Skeletal muscle tissue (tissue), 4 donors: ENCODE data around the gene ETV5. TPM values are rescaled to one million over a fixed set of nuclear protein-coding genes. Genes with fewer than 3 reads are reported as not detected.
A peak's percentile ranks its signal among the peaks of the same experiment; 100 is the strongest.

Source experiments
- H3K27ac ChIP-seq: one replicate; pipeline ENCODE4 v1.7.0; 2013; ENCODE audit warnings: mild to moderate bottlenecking, low read depth, low read length, inconsistent platforms
- H3K27me3 ChIP-seq, 3 donors: one replicate each; pipeline ENCODE4 v1.7.0; 2013; ENCODE audit warnings: low read length in 3 of 3; ENCODE audit not compliant: control insufficient read depth in 3 of 3, insufficient read depth in 3 of 3
- H3K36me3 ChIP-seq, 3 donors: one replicate each; pipeline ENCODE4 v1.7.0; 2013; ENCODE audit warnings: low read length in 3 of 3; ENCODE audit not compliant: control insufficient read depth in 3 of 3, insufficient read depth in 3 of 3
- H3K4me1 ChIP-seq, 3 donors: one replicate each; pipeline ENCODE4 v1.7.0; 2013; ENCODE audit warnings: low read length in 3 of 3, mild to moderate bottlenecking in 3 of 3; ENCODE audit not compliant: control insufficient read depth in 3 of 3, insufficient read depth in 3 of 3
- H3K4me3 ChIP-seq, 3 donors: one replicate each; pipeline ENCODE4 v1.7.0; 2013; ENCODE audit warnings: low read length in 3 of 3
- H3K9ac ChIP-seq, 3 donors: one replicate each; pipeline ENCODE4 v1.7.0; 2013; ENCODE audit warnings: low read length in 3 of 3, mild to moderate bottlenecking in 3 of 3, moderate library complexity in 2 of 3, low read depth in 1 of 3
- H3K9me3 ChIP-seq, 3 donors: one replicate each; pipeline ENCODE4 v1.7.0; 2013; ENCODE audit warnings: low read length in 3 of 3; ENCODE audit not compliant: control insufficient read depth in 3 of 3
- total RNA-seq: library from RNA; depleted of rRNA; stranded (reverse); fragments of >200 nt; gene quantifications from one replicate; pipeline ENCODE4 v1.2.3, GENCODE V29; 2014
- donor health status: Osteomylitis.

ETV5 gene
- total RNA-seq, 1 donor from 2014 or later = 18.8 TPM

DNA sequence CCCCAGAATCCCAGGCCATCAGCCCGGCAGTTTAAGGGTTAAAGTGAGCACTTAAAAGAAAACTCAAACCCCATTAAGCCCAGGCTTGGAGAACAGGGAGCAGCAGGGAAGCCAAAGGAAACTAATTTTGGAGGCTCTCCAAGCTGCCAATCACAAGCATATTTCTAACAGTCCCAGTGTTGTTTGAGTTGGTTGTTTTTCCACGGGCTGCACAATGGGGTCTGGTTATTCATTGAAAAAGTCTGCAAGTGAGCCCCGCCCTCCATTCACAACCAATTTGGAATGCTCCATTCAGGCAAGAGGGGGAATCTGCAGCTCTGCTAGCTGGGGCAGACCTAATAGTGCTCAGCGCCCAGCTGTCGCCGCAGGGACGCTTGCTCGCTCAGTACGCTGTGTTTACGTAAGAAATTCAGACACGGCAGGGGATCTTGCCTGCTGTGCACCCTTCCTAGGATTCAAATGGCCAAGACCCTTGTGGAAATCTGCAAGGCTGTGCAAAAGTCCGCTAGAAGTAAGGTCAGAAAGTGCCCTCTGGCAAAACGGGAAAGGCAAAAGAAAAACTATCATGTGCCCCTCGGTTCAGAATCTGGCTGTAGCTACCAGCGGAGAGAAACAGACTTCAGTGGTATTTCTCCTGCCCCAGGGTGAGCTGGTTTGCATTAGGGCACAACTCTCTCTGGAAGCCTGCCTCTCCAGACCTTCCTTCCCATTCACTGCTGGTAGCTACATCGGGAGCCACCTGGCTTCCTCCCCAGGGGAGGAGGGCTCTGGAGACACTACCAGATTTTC, 11.0 kb downstream of the ETV5 start:
- H3K9ac ChIP-seq = peak overlapping the region; percentile 54 to 71 (median 57)
- H3K9me3 ChIP-seq = no peaks in the 10 kb centered on the region
- no peaks in the 10 kb centered on the region for H3K27me3 ChIP-seq
- peak overlapping the region; percentile 61 to 70 (median 69) for H3K4me3 ChIP-seq
- H3K4me1 ChIP-seq = peaks cover 12 to 30% (median 23%) of the 10 kb centered on the region in 3 donors
- no peaks in the 10 kb centered on the region for H3K36me3 ChIP-seq
- no peak overlapping the region for H3K27ac ChIP-seq

DNA sequence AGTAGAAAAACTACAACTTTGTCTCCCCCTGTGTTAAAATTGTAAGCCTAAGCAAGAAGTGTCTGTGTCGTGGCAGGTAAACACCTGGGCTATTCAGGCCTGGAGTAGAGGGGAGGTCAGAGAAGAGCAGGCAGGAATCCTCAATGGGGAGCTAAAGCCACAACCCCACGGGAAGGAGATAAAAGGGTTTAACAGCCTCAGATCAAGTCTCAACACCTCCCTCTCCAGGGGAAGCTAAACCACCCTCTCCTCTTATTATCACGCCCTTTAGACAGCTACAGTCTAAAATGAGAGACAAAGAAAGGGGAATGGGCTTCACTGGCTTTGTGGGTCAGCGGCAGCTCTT, 11.6 kb downstream of the ETV5 start:
- H3K4me1 ChIP-seq = peaks cover 12 to 25% (median 19%) of the 10 kb centered on the region in 3 donors
- H3K27ac ChIP-seq = no peak overlapping the region
- no peak overlapping the region for H3K9ac ChIP-seq
- H3K36me3 ChIP-seq = no peaks in the 10 kb centered on the region
- H3K4me3 ChIP-seq = peak overlapping the region; percentile 61 to 70 (median 69)
- no peaks in the 10 kb centered on the region for H3K27me3 ChIP-seq
- H3K9me3 ChIP-seq = no peaks in the 10 kb centered on the region

DNA sequence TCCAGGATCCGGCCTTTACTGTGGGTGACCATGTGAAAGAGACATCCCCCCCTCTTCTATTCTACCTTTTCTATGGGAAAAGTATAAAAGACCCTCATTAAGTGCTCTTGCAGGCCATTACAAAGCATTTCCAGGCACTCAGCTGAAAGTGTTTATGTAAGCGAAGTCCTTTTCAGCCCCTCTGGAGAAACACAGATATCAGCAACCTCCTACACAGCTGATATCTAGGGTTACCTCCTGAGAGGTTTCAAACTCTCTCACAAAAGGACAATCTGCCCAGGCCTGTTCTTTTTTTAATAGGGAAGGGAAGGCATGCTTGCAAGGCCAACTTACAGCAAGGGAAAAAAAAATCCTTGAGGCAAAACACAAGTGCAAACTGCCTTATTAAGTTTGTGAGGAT, 12.6 kb downstream of the ETV5 start:
- Histone ChIP-seq H3K36me3 (no peaks in the 10 kb centered on the region), H3K27ac (peak overlapping the region; percentile 2), H3K4me3 (no peak overlapping the region), H3K4me1 (peaks cover 12 to 25% (median 24%) of the 10 kb centered on the region in 3 donors), H3K27me3 (no peaks in the 10 kb centered on the region), H3K9me3 (no peaks in the 10 kb centered on the region), H3K9ac (no peak overlapping the region)

DNA sequence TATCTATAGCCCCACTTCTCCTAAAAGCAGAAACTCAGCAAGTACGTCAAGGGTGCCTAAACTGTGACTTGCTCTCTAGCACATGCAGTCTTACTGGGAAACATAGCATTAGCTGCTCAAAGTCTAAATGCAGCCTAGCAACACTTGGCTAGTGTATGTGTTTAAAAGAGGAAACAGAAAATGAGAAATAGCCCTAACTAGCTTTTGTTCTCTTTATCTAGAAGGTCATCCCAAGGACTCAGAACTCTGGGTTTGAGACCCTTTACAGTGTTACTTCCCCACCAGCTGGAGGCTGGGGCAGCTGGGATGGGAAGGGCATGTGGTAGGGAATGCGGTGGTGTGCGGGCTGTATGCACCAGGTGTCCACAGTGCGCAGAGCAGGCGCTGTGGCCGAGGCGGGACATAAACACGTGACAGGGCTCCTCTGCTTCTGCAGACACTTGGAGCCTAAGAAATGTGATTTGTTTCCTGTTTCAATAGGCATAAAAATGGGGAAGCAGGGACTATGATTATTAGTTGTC, 13.3 kb downstream of the ETV5 start:
- no peaks in the 10 kb centered on the region for H3K9me3 ChIP-seq
- H3K27ac ChIP-seq = no peak overlapping the region
- H3K4me1 ChIP-seq = peaks cover 12 to 29% (median 29%) of the 10 kb centered on the region in 3 donors

DNA sequence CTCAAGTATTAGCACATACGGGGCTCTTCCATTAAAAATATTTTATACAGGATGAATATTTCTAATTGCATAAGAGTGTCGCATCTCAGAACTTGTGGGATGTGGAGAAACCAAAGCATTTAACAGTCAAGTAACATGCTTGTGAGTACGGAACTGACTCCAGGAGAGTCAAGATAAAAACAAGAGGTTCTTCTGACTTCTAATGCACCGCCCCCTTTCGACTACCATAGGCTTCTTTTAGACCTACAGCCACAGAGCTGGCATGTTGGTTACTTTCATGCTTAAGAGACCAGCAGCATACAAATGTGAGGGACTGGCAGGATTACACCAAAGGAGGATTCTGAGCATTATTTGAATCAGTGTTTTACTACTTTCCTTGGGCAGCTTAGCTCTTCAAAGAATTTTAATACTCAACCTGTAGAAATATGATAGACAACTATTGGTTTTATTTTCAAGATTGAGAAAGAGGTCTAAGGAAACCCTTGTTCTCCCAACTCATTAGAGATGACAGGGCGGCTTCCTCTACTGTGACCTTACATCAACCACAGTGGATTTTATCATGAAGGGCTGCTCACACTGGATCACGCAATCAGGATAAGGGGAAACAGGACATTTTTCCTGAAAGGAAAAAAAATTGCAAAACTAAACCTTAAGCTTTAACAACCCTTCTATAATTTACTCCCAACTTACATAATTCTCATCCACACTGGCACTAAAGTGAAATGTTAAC, 14.0 kb downstream of the ETV5 start:
- no peak overlapping the region for H3K4me3 ChIP-seq
- H3K4me1 ChIP-seq = peaks cover 12 to 29% (median 29%) of the 10 kb centered on the region in 3 donors
- H3K27ac ChIP-seq = peak overlapping the region; percentile 36
- no peaks in the 10 kb centered on the region for H3K27me3 ChIP-seq
- H3K36me3 ChIP-seq = no peaks in the 10 kb centered on the region
- H3K9me3 ChIP-seq = no peaks in the 10 kb centered on the region
- H3K9ac ChIP-seq = no peak overlapping the region

More for the DNA sequence above, 13.3 kb downstream of the ETV5 start:
- Histone ChIP-seq H3K4me3 (no peak overlapping the region), H3K27me3 (no peaks in the 10 kb centered on the region), H3K9ac (no peak overlapping the region), H3K36me3 (no peaks in the 10 kb centered on the region)

DNA sequence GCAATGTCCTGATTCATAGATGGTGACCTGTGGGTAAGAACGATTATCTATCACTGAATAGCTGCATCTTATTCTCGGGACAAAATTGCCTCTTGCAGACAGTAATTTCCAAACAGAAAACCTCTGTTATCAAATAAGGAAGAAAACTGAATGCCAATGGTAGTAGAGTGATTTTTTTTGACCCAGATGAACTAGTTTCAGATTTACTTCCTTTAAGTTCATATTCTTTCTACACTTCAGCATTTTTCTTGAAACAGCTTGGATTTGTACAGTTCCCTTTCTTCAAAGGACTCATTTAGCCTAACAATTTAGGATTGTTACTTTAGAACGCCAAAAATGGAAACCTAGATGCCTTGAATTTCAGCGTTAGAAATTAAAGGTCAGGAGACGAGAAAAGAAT, 14.6 kb downstream of the ETV5 start:
- Histone ChIP-seq H3K4me3 (no peak overlapping the region), H3K4me1 (peaks cover 12 to 27% (median 27%) of the 10 kb centered on the region in 3 donors)

DNA sequence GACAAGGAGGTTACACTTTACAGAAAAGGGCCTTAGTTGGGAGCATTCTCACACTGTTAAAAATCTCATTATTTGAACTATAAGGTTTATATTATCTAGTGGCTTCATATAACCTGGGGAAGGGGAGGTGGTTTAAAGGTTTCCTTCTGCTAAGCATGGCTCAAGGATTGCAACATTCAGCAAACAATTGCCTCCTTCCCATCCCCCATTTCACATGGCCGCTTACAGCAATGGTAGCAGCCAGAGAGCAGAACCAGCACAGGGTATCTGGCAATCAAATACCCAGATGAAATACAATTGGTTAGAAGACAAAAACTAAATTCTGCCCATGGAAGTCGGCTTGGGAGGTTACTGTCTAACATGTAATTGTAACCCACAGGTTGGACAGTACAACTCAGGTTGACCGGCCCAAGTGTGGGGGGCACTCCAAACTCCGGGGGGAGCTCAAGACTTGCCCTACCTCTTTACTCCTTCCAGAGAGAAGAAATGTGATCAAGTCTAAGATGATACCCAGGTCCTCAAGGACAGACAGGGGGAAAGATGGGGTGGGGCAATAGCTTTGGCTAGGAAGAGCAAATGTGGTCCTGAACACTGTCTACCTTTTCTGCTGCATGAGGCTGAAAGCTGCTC, 15.5 kb downstream of the ETV5 start:
- H3K9ac ChIP-seq = no peak overlapping the region
- no peak overlapping the region for H3K4me3 ChIP-seq
- no peak overlapping the region for H3K27ac ChIP-seq
- H3K4me1 ChIP-seq = peaks cover 12 to 23% (median 18%) of the 10 kb centered on the region in 3 donors
- H3K36me3 ChIP-seq = no peaks in the 10 kb centered on the region
- no peaks in the 10 kb centered on the region for H3K9me3 ChIP-seq
- H3K27me3 ChIP-seq = no peaks in the 10 kb centered on the region

More for the DNA sequence above, 14.6 kb downstream of the ETV5 start:
- Histone ChIP-seq H3K9ac (no peak overlapping the region), H3K36me3 (no peaks in the 10 kb centered on the region), H3K27me3 (no peaks in the 10 kb centered on the region), H3K27ac (peak overlapping the region; percentile 36), H3K9me3 (no peaks in the 10 kb centered on the region)

DNA sequence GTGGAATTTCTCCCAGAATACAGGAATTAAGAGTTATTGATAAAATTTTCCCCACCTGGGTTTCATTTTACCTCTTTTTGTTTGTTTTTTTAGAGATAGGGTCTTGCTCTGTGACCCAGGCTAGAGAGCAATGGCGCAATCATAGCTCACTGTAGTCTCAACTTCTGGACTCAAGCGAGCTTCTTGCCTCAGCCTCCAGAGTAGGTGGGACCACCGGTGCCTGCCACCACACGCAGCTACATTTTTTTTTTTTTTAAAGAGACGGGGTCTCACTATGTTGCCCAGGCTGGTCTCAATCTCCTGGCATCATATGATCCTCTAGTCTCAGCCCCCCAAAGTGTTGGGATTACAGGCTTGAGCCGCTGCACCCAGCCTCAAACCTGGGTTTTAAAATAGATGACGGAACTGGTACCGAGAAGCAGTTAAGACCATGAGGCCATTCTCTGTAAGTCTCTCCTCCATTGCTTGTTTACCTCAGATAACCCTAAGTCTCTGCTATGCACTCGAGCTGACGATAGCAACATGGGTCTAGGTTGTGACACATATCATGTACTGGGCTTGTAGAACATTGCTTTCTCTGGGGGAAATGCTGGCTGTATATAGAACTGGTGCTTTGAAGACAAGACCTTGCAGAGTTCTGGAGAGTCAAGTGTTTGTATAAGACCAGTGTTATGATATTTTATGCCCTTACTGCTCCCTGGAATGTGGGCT, 16.4 kb downstream of the ETV5 start:
- Histone ChIP-seq H3K36me3 (no peaks in the 10 kb centered on the region), H3K9ac (no peak overlapping the region), H3K4me1 (peaks cover 4 to 15% (median 13%) of the 10 kb centered on the region in 3 donors), H3K27me3 (no peaks in the 10 kb centered on the region), H3K9me3 (no peaks in the 10 kb centered on the region), H3K4me3 (no peak overlapping the region), H3K27ac (no peak overlapping the region)

DNA sequence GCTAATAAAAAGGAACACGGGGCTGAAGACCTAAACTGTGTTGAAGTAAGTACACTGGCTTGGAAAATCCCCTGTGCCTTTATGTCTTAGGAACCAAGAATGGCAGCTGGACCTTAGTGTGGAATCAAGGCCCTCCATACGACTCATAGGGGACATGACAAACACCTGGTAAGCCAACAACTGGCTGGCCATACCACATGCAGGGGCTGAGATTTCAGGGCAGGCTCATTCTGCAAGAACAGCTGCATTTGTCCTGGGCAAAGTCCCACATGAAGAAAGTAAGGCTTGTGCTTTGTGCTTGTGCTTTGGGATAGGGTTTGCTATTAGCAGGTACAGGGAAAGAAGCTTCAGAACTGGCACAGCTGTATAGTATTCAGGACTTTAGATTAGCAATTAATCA, 18.0 kb downstream of the ETV5 start:
- H3K4me3 ChIP-seq = no peak overlapping the region
- H3K9ac ChIP-seq = no peak overlapping the region
- no peak overlapping the region for H3K27ac ChIP-seq
- H3K4me1 ChIP-seq = peaks cover 0 to 11% (median 4%) of the 10 kb centered on the region in 3 donors
- no peaks in the 10 kb centered on the region for H3K27me3 ChIP-seq
- no peaks in the 10 kb centered on the region for H3K36me3 ChIP-seq
- H3K9me3 ChIP-seq = no peaks in the 10 kb centered on the region
